Stomach (tissue), 9 donors: ENCODE results near the gene CHRFAM7A. TPM values are rescaled to one million over a fixed set of nuclear protein-coding genes. Genes with fewer than 3 reads are reported as not detected.
"Not testable (repeated sequence)": the region's sequence is repeated elsewhere in the genome, so short reads cannot be mapped to it uniquely, and the experiment has no call there.

Experiments
- DNase-seq, 2 donors: peaks; one replicate each; pipeline versions ENCODE4 v3.0.0 to v3.0.0-alpha.2; 2013 to 2019
- H3K27ac ChIP-seq, 5 donors: fragments of 200-600 bp in 4 of 5; sonication (generic) in 4 of 5; one replicate each; pipeline ENCODE4 v1.5.1; 2013 to 2019; ENCODE audit warnings: mild to moderate bottlenecking in 1 of 5, moderate library complexity in 1 of 5
- H3K27me3 ChIP-seq, 3 donors: fragments of 200-600 bp; sonication (generic); one replicate each; pipeline ENCODE4 v1.5.1; 2017 to 2019; ENCODE audit warnings: mixed run types in 1 of 3
- H3K36me3 ChIP-seq, 4 donors: fragments of 200-600 bp; sonication (generic); 1 replicate in 3 of 4; 2 replicates in 1 of 4; pipeline ENCODE4 v1.5.1; 2016 to 2019
- H3K4me1 ChIP-seq, 4 donors: fragments of 200-600 bp; sonication (generic); one replicate each; pipeline ENCODE4 v1.5.1; 2016 to 2019
- H3K4me3 ChIP-seq, 4 donors: fragments of 200-600 bp; sonication (generic) in 3 of 4; one replicate each; pipeline ENCODE4 v1.5.1; 2016 to 2019; ENCODE audit warnings: mild to moderate bottlenecking in 1 of 4
- H3K9me3 ChIP-seq, 4 donors: fragments of 200-600 bp; sonication (generic); one replicate each; pipeline ENCODE4 v1.5.1; 2016 to 2019
- WGBS, 5 donors: extraction: QIAGEN DNeasy Blood & Tissue Kit in 3 of 5; methylation state at CpG; one replicate each; pipeline versions ENCODE4 v1.1.5 to v1.1.7; 2013 to 2018; 5-methylcytosine and 5-hydroxymethylcytosine counted together
- intact Hi-C: fragments of 100-400 bp; cut with DNase I; formaldehyde crosslinking; loops from one replicate; pipeline ENCODE4 v1.15.1; 2023; ENCODE audit warnings: low total_unique reads
- polyA plus RNA-seq, 3 donors: library from polyadenylated mRNA; stranded (reverse); fragments of 200-250 nt; gene quantifications; one replicate each; pipeline ENCODE4 v1.2.3, GENCODE V29; 2013
- total RNA-seq, 5 donors: library from RNA; depleted of rRNA; stranded (reverse); fragments of >200 nt; gene quantifications; one replicate each; pipeline versions ENCODE4 v1.1.0 to v1.2.3, GENCODE V29; 2014 to 2016
- donor health status: healthy with polysubstance abuse.
- donor health status: Bipolar disorder and iron deficiency.
- donor health status: healthy.

CHRFAM7A gene
- total and polyA plus RNA-seq, 8 donors = 0.15 to 6.8 (median 2.2) TPM; not detected in 1

DNA sequence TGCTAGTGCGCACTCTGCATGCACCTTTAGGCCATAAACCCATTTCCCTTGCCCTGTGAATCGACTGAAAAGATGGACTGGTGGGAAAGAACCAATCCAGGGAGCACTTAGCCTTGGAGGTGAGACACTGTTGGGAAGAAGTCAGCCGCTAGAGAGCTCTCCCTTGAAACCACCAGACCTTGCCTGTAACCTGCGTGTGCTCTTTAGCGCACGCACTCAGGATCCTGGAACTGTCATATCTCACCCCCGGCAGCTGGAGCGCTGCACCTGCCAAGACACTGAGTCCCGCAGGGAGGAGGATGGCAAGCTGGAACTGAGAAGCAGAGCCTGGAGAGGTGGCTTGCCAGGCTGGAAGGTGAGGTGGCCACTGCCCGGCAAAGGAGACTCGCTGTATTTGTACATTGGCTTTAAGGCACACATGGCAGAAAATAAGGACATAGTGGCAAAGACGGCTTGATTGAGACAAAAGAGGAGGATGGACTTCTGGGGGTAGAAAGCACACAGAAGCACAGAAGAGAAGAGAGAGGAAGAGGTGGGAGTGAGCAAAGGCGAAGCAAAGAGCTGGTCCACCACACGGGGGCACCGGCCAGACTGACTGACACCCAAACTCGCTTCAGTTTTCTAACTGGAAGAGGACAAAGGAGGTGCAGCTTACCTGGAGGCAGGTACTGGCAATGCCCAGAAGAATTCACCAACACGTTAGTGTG is 16.8 kb downstream of the CHRFAM7A start:
- H3K36me3 ChIP-seq, H3K4me1 ChIP-seq, H3K27ac ChIP-seq, H3K9me3 ChIP-seq, H3K27me3 ChIP-seq, intact Hi-C loops, DNase-seq, H3K4me3 ChIP-seq: not testable (repeated sequence)
- no CpG with 5 or more reads among the region's 17 CpGs for WGBS, 5 donors

DNA sequence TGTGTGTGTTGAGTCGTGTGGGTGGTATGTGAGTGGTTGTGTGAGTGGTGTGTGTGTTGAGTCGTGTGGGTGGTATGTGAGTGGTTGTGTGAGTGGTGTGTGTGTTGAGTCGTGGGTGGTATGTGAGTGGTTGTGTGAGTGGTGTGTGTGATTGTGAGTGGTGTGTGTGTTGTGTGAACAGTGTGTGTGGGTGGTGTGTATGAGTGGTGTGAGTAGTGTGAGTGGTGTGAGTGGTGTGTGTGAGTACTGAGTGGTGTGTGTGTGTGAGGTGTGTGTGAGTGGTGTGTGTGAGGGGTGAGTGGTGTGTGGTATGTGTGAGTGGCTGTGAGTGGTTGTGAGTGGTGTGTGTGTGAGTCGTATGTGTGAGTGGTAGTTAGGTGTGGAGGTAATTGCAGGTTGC is 17.5 kb downstream of the CHRFAM7A start:
- WGBS, 5 donors = 13 to 67% (median 53%) methylated on average over 2 to 4 of the region's 4 CpGs
- H3K4me3 ChIP-seq, H3K36me3 ChIP-seq, H3K4me1 ChIP-seq, H3K27ac ChIP-seq, H3K27me3 ChIP-seq, H3K9me3 ChIP-seq, intact Hi-C loops: not testable (repeated sequence)
- DNase-seq = peak in 1 of 2 donors; percentile 0

DNA sequence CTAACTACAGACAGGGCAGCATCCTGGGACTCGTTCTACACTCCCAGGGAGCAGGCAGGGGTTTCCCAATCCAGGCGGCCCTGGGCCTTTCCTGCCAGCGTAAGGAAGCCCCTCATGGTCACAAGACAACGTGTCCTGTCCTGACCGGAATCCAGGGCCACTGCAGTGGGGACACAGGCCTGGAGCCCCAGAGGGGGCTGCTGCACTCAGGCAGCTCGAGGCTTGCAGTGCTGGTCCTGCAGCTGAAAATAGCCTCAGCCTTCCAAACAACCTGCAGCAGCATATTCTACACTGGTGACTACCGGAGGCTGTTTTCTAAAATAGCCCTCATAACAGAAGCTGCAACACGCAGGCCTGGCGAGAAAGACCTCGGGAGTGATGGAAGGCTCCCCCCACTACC is 18.5 kb downstream of the CHRFAM7A start:
- 64 to 84% (median 74%) methylated on average over 3 of the region's 10 CpGs; no CpG with 5 or more reads in 2 of the 5 donors for WGBS, 5 donors
- H3K27ac ChIP-seq, DNase-seq, H3K4me1 ChIP-seq, H3K4me3 ChIP-seq, H3K9me3 ChIP-seq, intact Hi-C loops, H3K27me3 ChIP-seq, H3K36me3 ChIP-seq: not testable (repeated sequence)

DNA sequence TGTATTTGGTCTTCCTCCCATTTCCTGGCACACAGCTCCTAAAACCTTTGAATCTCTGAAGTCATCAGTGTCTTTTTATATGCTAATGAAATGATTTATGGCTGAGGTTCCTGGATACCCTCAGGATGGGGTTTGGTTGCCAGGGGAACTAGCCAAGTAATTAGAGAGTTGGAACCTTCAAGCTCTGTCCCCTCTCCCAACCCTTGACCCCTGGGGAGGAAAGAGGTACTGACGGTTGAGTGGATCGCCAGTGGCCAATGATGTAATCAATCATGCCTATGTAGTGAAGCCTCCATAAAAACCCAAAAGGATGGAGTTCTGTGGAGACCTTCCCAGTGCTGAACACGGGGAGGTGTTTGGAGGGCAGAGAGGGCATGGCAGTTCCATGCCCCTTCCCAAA is 25.1 kb downstream of the CHRFAM7A start:
- H3K4me1 ChIP-seq, H3K4me3 ChIP-seq, H3K36me3 ChIP-seq, intact Hi-C loops, H3K9me3 ChIP-seq, DNase-seq, H3K27ac ChIP-seq, H3K27me3 ChIP-seq: not testable (repeated sequence)
- no CpG with 5 or more reads among the region's 3 CpGs for WGBS, 5 donors

DNA sequence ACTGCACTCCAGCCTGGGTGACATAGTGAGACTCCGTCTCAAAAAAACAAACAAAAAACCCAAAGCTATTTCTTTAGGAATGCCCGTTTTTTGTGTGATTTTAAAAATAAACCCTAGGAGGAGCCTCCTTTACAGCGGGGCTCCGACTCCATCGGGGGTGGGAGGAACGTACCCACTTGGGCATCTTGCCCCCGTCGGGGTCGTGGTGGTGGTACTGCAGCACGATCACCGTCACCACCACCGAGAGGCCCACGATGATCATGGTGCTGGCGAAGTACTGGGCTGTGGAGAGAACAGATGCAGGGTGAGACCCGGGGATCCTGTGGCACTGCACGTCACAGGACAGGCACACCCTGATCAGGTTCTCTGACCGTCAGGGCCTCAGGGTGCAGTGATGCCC is 26.1 kb downstream of the CHRFAM7A start:
- H3K4me3 ChIP-seq, DNase-seq: not testable (repeated sequence)
- 80 to 93% (median 91%) methylated on average over 10 to 14 of the region's 17 CpGs for WGBS, 5 donors

DNA sequence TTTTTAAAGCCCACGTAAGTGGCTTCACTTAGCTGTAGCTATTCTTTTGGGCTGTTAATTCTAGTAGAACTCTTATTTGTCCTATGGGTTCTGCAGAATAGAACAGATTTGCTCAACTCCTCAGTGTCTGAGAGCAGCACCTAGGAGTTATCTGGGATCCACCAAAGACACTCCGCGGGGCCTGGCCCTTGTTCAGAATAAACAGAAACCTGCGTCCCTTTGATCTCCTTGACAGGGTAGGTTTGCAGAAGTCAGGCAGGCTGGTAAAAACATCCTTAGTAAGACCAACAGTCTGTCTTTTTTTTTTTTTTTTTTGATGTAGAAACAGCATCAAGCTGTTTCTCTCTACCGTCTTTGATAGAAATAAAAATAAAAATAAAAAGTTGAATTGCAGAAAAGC is 31.9 kb downstream of the CHRFAM7A start:
- DNase-seq, H3K4me1 ChIP-seq, H3K4me3 ChIP-seq, H3K27me3 ChIP-seq, H3K27ac ChIP-seq, intact Hi-C loops, H3K36me3 ChIP-seq, H3K9me3 ChIP-seq: not testable (repeated sequence)
- WGBS, 5 donors = 58 to 90% (median 67%) methylated on average over 1 to 2 of the region's 5 CpGs; no CpG with 5 or more reads in 1 of the 5 donors

More for the DNA sequence above, 26.1 kb downstream of the CHRFAM7A start:
- H3K9me3 ChIP-seq, H3K27me3 ChIP-seq, H3K36me3 ChIP-seq, H3K27ac ChIP-seq, H3K4me1 ChIP-seq, intact Hi-C loops: not testable (repeated sequence)

DNA sequence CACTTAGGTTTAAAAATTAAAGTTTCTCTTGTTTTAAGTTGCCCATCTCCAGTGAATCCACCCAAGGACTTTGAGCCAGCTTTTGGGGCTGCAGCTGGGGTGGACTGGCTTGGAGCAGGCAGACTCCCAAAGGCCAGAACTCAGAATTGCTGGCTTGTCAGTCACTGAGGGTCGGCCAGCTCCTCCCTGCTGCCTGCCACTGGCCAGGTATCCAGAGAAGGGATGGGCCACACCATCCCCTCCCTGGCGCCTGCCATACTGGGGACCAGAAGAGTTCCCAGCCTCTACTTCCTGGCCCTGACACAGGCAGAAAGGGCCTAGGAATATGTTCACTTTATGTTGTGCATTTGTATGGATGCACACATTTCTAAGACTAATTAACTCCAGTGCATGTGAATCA is 32.4 kb downstream of the CHRFAM7A start:
- H3K27ac ChIP-seq, H3K27me3 ChIP-seq, H3K4me1 ChIP-seq, H3K36me3 ChIP-seq, DNase-seq, intact Hi-C loops, H3K4me3 ChIP-seq, H3K9me3 ChIP-seq: not testable (repeated sequence)
- no CpG with 5 or more reads among the region's 2 CpGs for WGBS, 5 donors

DNA sequence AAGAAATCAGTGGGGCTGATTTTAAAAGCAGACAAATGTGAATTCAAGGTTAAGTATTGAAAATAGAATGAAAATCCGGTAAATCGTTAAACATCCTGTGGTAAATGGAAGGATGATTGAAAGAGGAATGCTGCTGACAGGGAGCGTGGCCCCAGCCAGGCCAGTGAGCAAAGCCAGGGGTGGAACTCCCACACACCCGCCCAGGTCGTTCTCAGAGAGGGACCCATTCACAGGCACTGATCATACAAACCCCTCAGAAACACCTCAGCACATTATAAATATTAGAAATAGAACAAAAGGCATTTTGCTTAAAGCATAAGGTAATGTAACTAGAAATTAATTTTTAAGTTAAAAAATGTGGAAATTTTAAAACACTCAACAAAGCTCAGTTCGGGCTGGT is 38.3 kb downstream of the CHRFAM7A start:
- H3K9me3 ChIP-seq, DNase-seq, H3K36me3 ChIP-seq, intact Hi-C loops, H3K4me1 ChIP-seq, H3K27me3 ChIP-seq, H3K4me3 ChIP-seq, H3K27ac ChIP-seq: not testable (repeated sequence)
- 51 to 62% (median 58%) methylated on average over 3 to 5 of the region's 6 CpGs for WGBS, 5 donors

DNA sequence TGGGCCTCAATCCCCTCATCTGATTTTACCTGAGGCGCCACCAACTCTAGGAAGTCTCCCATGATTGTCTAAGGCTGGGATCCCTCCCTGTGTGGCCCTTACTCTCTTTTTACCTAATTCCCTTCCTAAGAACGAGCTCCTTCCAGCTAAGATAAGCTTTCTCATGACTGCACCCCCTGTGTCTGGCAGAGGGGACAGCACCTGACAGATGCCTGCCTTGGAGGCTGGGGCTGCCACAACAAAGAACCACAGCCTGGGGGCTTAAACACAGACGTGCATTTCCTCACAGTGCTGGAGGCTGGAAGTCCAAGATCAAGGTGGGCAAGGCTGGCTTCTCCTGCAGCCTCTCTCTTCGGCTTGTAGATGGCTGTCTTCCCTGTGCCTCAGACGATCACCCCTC is 43.5 kb downstream of the CHRFAM7A start:
- WGBS, 5 donors = no CpG with 5 or more reads among the region's 5 CpGs
- DNase-seq, H3K27ac ChIP-seq, H3K27me3 ChIP-seq, H3K4me1 ChIP-seq, H3K4me3 ChIP-seq, H3K9me3 ChIP-seq, H3K36me3 ChIP-seq, intact Hi-C loops: not testable (repeated sequence)

DNA sequence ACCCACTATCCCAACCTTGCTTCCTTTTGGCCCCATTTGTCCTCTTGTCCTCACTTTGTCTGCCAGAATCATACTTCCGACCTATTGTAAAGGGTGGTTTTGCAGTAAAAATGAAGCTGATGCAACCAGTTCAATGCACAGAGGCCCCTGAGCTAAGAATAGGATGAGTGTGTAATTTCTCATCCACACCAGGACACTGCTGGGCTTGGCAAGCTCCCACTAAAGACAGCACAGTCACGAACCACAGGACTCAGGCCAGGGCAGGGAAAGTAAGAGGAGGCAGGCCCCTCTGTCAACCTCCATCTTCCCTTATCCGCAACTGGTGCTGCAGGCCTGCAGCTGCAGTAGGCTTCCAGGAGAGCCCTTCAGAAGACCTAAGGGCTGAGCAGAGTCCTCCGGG is 56.8 kb downstream of the CHRFAM7A start:
- no CpG with 5 or more reads among the region's 4 CpGs for WGBS, 5 donors
- H3K9me3 ChIP-seq, H3K4me1 ChIP-seq, DNase-seq, H3K4me3 ChIP-seq, H3K27me3 ChIP-seq, intact Hi-C loops, H3K27ac ChIP-seq, H3K36me3 ChIP-seq: not testable (repeated sequence)

DNA sequence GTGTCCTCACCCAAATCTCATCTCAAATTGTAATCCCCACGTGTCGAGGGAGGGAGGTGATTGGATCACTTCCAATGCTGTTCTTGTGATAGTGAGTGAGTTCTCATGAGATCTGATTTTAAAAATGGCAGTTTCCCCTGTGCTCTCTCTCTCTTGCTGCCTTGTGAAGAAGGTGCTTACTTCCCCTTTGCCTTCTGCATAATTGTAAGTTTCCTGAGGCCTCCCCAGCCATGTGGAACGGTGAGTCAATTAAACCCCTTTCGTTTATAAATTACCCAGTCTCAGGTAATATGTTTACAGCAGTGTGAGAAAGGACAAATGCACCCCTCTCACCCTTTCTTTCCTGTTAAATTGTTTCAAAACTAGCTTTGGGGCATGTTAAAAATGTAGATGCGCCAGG is 59.2 kb downstream of the CHRFAM7A start:
- H3K27ac ChIP-seq, H3K36me3 ChIP-seq, intact Hi-C loops, H3K9me3 ChIP-seq, H3K4me1 ChIP-seq, DNase-seq, H3K27me3 ChIP-seq, H3K4me3 ChIP-seq: not testable (repeated sequence)
- 55 to 75% (median 71%) methylated on average over 2 of the region's 5 CpGs; no CpG with 5 or more reads in 1 of the 5 donors for WGBS, 5 donors

DNA sequence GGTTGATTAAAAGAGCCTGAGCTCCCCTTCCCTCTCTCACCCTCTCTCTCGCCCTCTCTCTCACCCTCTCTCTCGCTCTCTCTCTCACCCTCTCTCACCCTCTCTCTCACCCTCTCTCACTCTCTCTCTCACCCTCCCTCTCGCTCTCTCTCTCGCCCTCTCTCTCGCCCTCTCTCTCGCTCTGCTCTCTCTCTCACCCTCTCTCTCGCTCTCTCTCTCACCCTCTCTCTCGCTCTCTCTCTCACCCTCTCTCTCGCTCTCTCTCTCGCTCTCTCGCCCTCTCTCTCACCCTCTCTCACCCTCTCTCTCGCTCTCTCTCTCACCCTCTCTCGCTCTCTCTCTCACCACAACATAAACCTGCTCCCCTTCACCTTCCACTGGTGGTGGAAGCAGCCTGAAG is 67.2 kb downstream of the CHRFAM7A start:
- 70 to 82% (median 81%) methylated on average over 12 to 13 of the region's 13 CpGs for WGBS, 5 donors
- not testable (repeated sequence) for H3K36me3 ChIP-seq

DNA sequence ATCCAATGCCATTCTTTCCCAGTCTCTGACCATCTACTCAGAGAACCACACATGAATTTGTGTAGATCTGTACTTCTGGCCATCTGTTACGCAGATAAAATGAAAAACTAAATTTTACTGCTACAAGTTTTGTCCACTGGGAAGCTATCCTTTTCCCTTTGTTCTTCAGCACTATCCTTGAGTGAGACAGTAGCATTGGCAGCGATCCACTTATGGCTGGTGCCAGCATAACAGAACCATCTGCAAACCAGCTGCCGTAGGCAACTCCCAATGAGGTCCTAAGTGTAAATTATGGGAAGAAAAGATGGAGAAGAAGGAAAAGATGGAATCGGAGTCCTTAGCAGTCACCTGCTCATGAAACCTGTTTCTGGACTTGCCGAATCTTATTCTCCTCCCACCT is 72.3 kb downstream of the CHRFAM7A start:
- H3K27ac ChIP-seq, H3K4me1 ChIP-seq, H3K27me3 ChIP-seq, H3K36me3 ChIP-seq, H3K9me3 ChIP-seq, DNase-seq, intact Hi-C loops, H3K4me3 ChIP-seq: not testable (repeated sequence)
- no CpG with 5 or more reads among the region's 5 CpGs for WGBS, 5 donors

More for the DNA sequence above, 67.2 kb downstream of the CHRFAM7A start:
- DNase-seq, H3K9me3 ChIP-seq, H3K27me3 ChIP-seq, H3K4me1 ChIP-seq, H3K27ac ChIP-seq, intact Hi-C loops, H3K4me3 ChIP-seq: not testable (repeated sequence)
